ENCODE results near the gene CST4. TPM values are rescaled to one million over a fixed set of nuclear protein-coding genes. Genes with fewer than 3 reads are reported as not detected.
"Not testable (repeated sequence)": the region's sequence is repeated elsewhere in the genome, so short reads cannot be mapped to it uniquely, and the experiment has no call there.

CST4 gene
- total RNA-seq, 1 experiment from 2014 or later: not detected

GRCh38 chr20:23723659-23724307 is 34.9 kb upstream of the CST4 start:
- DNase-seq (ENCODE audit: low spot score): peak; percentile 80
- H3K4me3 Mint-ChIP-seq, POLR2A ChIA-PET, H3K36me3 Mint-ChIP-seq, H3K9me3 Mint-ChIP-seq, H3K4me1 Mint-ChIP-seq, H3K27ac Mint-ChIP-seq: not testable (repeated sequence)
- CTCF ChIA-PET: interaction anchor here (0.6 to 2.1 kb wide), 8 partner anchors 12 to 1320 kb away, joined by 3 to 19 read pairs (median 4); no protein-coding TSS in a partner anchor
- peak; percentile 63; the same call in 1 of the 2 replicates for TF ChIP-seq CTCF (IDR thresholded peaks at IDR 0.05)
- ATAC-seq: peak; percentile 93
- peaks cover 13% of the 10 kb centered on the region for H3K27me3 Mint-ChIP-seq (ENCODE audit: low read depth)

GRCh38 chr20:23722851-23723250 is 34.0 kb upstream of the CST4 start:
- H3K9me3 Mint-ChIP-seq; H3K4me3 Mint-ChIP-seq; H3K4me1 Mint-ChIP-seq; POLR2A ChIA-PET; H3K36me3 Mint-ChIP-seq; H3K27ac Mint-ChIP-seq; H3K27me3 Mint-ChIP-seq (ENCODE audit: low read depth): not testable (repeated sequence)
- CTCF ChIA-PET: interaction anchor here (0.8 to 2.1 kb wide), 5 partner anchors 13 to 60 kb away, joined by 3 to 11 read pairs (median 4); no protein-coding TSS in a partner anchor
- DNase-seq (ENCODE audit: low spot score) (peak; percentile 30), ATAC-seq (peak; percentile 70)

- ATAC-seq: no peak
- Mint-ChIP-seq H3K36me3 (peaks cover 1% of the 10 kb centered on the region; the same call in 1 of the 2 replicates), H3K9me3 (peaks cover 7% of the 10 kb centered on the region), H3K27me3 (ENCODE audit: low read depth) (peaks cover 11% of the 10 kb centered on the region), H3K27ac (no peak overlapping the region), H3K4me1 (peaks cover 8% of the 10 kb centered on the region), H3K4me3 (no peak overlapping the region)
- POLR2A ChIA-PET: no interaction called here
- TF ChIP-seq ZNF671 (CRISPR knock-in tag; IDR thresholded peaks at IDR 0.05): no peak
- TF ChIP-seq ZNF396 (CRISPR knock-in tag; IDR thresholded peaks at IDR 0.05; ENCODE audit: borderline replicate concordance): no peak
- TF ChIP-seq SP1 (CRISPR knock-in tag; conservative IDR thresholded peaks at IDR 0.05): no peak
- TF ChIP-seq E2F1 (CRISPR knock-in tag; IDR thresholded peaks at IDR 0.05): no peak
- CTCF ChIA-PET: interaction anchor here (2.1 kb wide), 1 partner anchor 53 kb away, joined by 10 read pairs; no protein-coding TSS in a partner anchor
- DNase-seq (ENCODE audit: low spot score): no peak
Observed at GRCh38 chr20:23721962-23722361, 33.1 kb upstream of the CST4 start.

GRCh38 chr20:23719351-23719750 is 30.5 kb upstream of the CST4 start:
- H3K27ac Mint-ChIP-seq; CTCF ChIA-PET; H3K4me1 Mint-ChIP-seq; POLR2A ChIA-PET; H3K4me3 Mint-ChIP-seq; DNase-seq (ENCODE audit: low spot score); H3K36me3 Mint-ChIP-seq; ATAC-seq: not testable (repeated sequence)
- Mint-ChIP-seq H3K27me3 (ENCODE audit: low read depth) (peaks cover 13% of the 10 kb centered on the region), H3K9me3 (peaks cover 13% of the 10 kb centered on the region)

GRCh38 chr20:23711778-23712177 is 22.9 kb upstream of the CST4 start:
- not testable (repeated sequence) for H3K36me3 Mint-ChIP-seq

GRCh38 chr20:23710771-23711170 is 21.9 kb upstream of the CST4 start:
- no peaks in the 10 kb centered on the region for H3K9me3 Mint-ChIP-seq
- ATAC-seq (no peak), DNase-seq (ENCODE audit: low spot score) (no peak)
- H3K4me3 Mint-ChIP-seq: no peak overlapping the region
- no peaks in the 10 kb centered on the region for H3K36me3 Mint-ChIP-seq
- POLR2A ChIA-PET: no interaction called here
- TF ChIP-seq NR2C2 (CRISPR knock-in tag; IDR thresholded peaks at IDR 0.05) (no peak), ZMAT4 (CRISPR knock-in tag; IDR thresholded peaks at IDR 0.05) (no peak), ZNF281 (CRISPR knock-in tag; IDR thresholded peaks at IDR 0.05) (no peak), ZNF263 (CRISPR knock-in tag; IDR thresholded peaks at IDR 0.05; ENCODE audit: low read depth) (no peak), JAZF1 (CRISPR knock-in tag; IDR thresholded peaks at IDR 0.05) (no peak), ZNF219 (CRISPR knock-in tag; IDR thresholded peaks at IDR 0.05; ENCODE audit: borderline replicate concordance) (no peak), STAT6 (CRISPR knock-in tag; conservative IDR thresholded peaks at IDR 0.05; ENCODE audit: low read depth) (no peak), ZNF671 (CRISPR knock-in tag; IDR thresholded peaks at IDR 0.05) (no peak)
- no peak overlapping the region for H3K27ac Mint-ChIP-seq
- CTCF ChIA-PET: no interaction called here
- H3K27me3 Mint-ChIP-seq (ENCODE audit: low read depth): peaks cover 10% of the 10 kb centered on the region; the same call in 1 of the 2 replicates
- 0 out of 2 replicates have a peak, but pooled peaks cover 3% of the 10 kb centered on the region for H3K4me1 Mint-ChIP-seq

More at GRCh38 chr20:23711778-23712177, 22.9 kb upstream of the CST4 start:
- POLR2A ChIA-PET; CTCF ChIA-PET; H3K4me3 Mint-ChIP-seq; DNase-seq (ENCODE audit: low spot score); H3K9me3 Mint-ChIP-seq; H3K4me1 Mint-ChIP-seq; ATAC-seq; H3K27ac Mint-ChIP-seq: not testable (repeated sequence)
- peaks cover 15% of the 10 kb centered on the region for H3K27me3 Mint-ChIP-seq (ENCODE audit: low read depth)

Measured in WTC11 (cell line).